Measurements from ENCODE around the gene BBIP1. TPM values are rescaled to one million over a fixed set of nuclear protein-coding genes. Genes with fewer than 3 reads are reported as not detected.
A peak's percentile ranks its signal among the peaks of the same experiment; 100 is the strongest.

BBIP1 gene
- total RNA-seq, 4 donors from 2014 or later = 8.9 to 15.3 (median 11.7) TPM

DNA sequence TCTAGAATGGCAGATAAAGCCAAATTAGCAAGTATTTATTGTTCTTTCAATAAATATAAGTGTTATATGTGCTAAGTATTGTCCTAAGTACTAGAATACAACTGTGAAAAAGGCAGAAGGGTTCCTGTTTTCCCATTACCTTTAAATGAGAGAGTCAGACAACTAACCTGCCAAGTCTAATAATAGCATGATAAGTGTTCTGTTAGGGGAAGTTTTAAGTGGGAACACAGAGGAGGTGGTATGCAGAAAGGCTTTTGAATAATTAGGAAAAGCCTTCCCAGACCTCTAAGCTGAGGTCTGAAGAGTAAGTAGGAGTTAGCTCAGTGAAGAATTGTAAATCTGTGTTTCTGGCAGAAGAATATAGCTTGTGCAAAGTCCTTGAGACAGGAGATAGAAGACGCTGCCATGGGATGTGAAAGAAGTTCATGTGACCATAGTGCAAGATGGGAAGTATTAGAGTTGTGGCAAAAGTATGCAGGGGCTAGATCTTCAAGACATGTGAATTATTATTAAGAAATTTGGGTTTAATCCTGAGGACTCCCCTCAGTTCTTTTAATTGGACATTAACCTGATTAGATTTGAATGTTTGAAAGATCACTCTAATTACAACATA is 12.9 kb upstream of the BBIP1 start:
- ATAC-seq (no peak), DNase-seq (no peak)
- TF ChIP-seq POLR2A (IDR thresholded peaks at IDR 0.05) = no peak
- TF ChIP-seq, protein P1, sequence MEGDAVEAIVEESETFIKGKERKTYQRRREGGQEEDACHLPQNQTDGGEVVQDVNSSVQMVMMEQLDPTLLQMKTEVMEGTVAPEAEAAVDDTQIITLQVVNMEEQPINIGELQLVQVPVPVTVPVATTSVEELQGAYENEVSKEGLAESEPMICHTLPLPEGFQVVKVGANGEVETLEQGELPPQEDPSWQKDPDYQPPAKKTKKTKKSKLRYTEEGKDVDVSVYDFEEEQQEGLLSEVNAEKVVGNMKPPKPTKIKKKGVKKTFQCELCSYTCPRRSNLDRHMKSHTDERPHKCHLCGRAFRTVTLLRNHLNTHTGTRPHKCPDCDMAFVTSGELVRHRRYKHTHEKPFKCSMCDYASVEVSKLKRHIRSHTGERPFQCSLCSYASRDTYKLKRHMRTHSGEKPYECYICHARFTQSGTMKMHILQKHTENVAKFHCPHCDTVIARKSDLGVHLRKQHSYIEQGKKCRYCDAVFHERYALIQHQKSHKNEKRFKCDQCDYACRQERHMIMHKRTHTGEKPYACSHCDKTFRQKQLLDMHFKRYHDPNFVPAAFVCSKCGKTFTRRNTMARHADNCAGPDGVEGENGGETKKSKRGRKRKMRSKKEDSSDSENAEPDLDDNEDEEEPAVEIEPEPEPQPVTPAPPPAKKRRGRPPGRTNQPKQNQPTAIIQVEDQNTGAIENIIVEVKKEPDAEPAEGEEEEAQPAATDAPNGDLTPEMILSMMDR (IDR thresholded peaks at IDR 0.05 in 4 of 5, conservative IDR thresholded peaks at IDR 0.05 in 1 of 5) = no peak
- H3K9me3 ChIP-seq = no peaks in the 10 kb centered on the region
- H3K4me1 ChIP-seq = peaks cover 11 to 14% of the 10 kb centered on the region in 2 donors
- no peak overlapping the region for H3K27ac ChIP-seq
- H3K4me3 ChIP-seq = no peak overlapping the region
- no peaks in the 10 kb centered on the region for H3K36me3 ChIP-seq
- in situ Hi-C loops (cut with MboI; ENCODE audit: low sequenced_read_pairs in 4 of 4) (no loop called here), intact Hi-C loops (cut with DNase I; ENCODE audit: low total_unique reads) (no loop called here)
- no peaks in the 10 kb centered on the region for H3K27me3 ChIP-seq

- in situ Hi-C loops (cut with MboI; ENCODE audit: low sequenced_read_pairs in 4 of 4) = no loop called here
- H3K36me3 ChIP-seq = no peaks in the 10 kb centered on the region
- no peak for ATAC-seq
- TF ChIP-seq, protein P1 (IDR thresholded peaks at IDR 0.05 in 4 of 5, conservative IDR thresholded peaks at IDR 0.05 in 1 of 5) = no peak
- no peak for TF ChIP-seq POLR2A (IDR thresholded peaks at IDR 0.05)
- intact Hi-C loops (cut with DNase I; ENCODE audit: low total_unique reads) = no loop called here
- H3K9me3 ChIP-seq = no peaks in the 10 kb centered on the region
- H3K4me1 ChIP-seq = peaks cover 28 to 30% of the 10 kb centered on the region in 2 donors
- no peak overlapping the region for H3K4me3 ChIP-seq
- DNase-seq = no peak
- no peak overlapping the region for H3K27ac ChIP-seq
- H3K27me3 ChIP-seq = no peaks in the 10 kb centered on the region
Observed at GRCh38 chr10:110927461-110927860, 8.5 kb upstream of the BBIP1 start.

GRCh38 chr10:110923856-110924493 is 5.0 kb upstream of the BBIP1 start:
- Histone ChIP-seq H3K27me3 (no peaks in the 10 kb centered on the region), H3K4me1 (peaks cover 37 to 43% of the 10 kb centered on the region in 2 donors), H3K4me3 (no peak overlapping the region), H3K27ac (no peak overlapping the region), H3K36me3 (no peaks in the 10 kb centered on the region), H3K9me3 (no peaks in the 10 kb centered on the region)
- in situ Hi-C loops (cut with MboI; ENCODE audit: low sequenced_read_pairs in 4 of 4) = loop anchor here in 1 of 4 donors (25.0 kb wide), 1 partner anchor 612 kb away; the partner anchor contains the start of gene SMNDC1
- intact Hi-C loops (cut with DNase I; ENCODE audit: low total_unique reads) = no loop called here
- DNase-seq (no peak), ATAC-seq (no peak)
- TF ChIP-seq, protein P1 (IDR thresholded peaks at IDR 0.05 in 4 of 5, conservative IDR thresholded peaks at IDR 0.05 in 1 of 5) = no peak
- no peak for TF ChIP-seq POLR2A (IDR thresholded peaks at IDR 0.05)

GRCh38 chr10:110919971-110920881 is 1.2 kb upstream of the BBIP1 start:
- Histone ChIP-seq H3K4me3 (peak overlapping the region; percentile 73 to 96 (median 86)), H3K27ac (peak overlapping the region; percentile 95 to 100 (median 98)), H3K4me1 (peaks cover 46 to 54% of the 10 kb centered on the region in 2 donors), H3K27me3 (no peaks in the 10 kb centered on the region), H3K36me3 (no peaks in the 10 kb centered on the region), H3K9me3 (no peaks in the 10 kb centered on the region)
- TF ChIP-seq, protein P1 (IDR thresholded peaks at IDR 0.05 in 4 of 5, conservative IDR thresholded peaks at IDR 0.05 in 1 of 5) = no peak
- TF ChIP-seq POLR2A (IDR thresholded peaks at IDR 0.05) = no peak
- peak; percentile 3 to 6 for ATAC-seq
- intact Hi-C loops (cut with DNase I; ENCODE audit: low total_unique reads) = loop anchor here (2.0 kb wide), 1 partner anchor 49 kb away; the partner anchor contains the start of gene PDCD4
- in situ Hi-C loops (cut with MboI; ENCODE audit: low sequenced_read_pairs in 4 of 4) = loop anchor here in 1 of 4 donors (25.0 kb wide), 1 partner anchor 608 kb away; the partner anchor contains the start of gene SMNDC1
- peak; percentile 13 to 28 for DNase-seq
